ENCODE results near the gene CHRNB2. TPM values are rescaled to one million over a fixed set of nuclear protein-coding genes. Genes with fewer than 3 reads are reported as not detected.

Gene CHRNB2
- total and polyA plus RNA-seq, 2 of the 8 experiments (the other 6 are each of a cell fraction or from before 2014, with no cell fraction given): 3.1 to 4.1 TPM

DNA sequence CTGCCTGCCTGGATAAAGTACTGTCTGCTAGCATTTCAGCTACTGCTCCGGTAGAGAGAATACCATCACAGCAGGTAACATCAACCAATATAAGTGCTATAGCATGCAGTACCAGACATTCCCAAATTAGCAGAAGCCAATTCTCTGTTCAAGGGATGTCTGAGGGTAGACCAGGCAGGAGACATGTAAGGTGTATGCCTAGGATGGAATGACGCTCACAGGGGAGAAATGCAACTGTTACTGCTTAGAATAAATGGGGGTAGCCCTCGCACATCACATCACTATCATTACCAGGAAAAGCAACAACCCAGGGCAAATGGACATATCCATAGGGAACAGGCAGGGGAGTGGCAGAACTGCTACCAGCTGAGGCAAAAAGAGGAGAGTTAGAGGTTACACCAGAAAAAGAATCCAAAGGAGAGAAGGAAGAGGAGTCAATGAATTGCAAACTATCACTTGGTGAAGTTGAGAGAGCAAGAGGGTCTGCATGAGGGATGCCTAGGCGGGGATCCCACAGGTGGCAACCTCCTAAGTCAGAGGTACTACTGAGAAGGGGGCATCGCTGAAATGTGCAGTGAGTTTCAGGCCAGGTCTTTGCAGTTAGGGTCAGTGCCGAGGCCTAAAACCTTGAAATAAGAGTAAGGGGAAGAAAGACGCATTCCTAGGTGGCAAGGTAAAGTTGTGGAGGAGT is 10.2 kb upstream of the CHRNB2 start (continued):
- TF ChIP-seq RXRA (IDR thresholded peaks at IDR 0.05; ENCODE audit: insufficient read depth, low read depth, low read length) (no peak), SP2 (IDR thresholded peaks at IDR 0.05; ENCODE audit: low read length) (no peak), NANOG (IDR thresholded peaks at IDR 0.05; ENCODE audit: insufficient read depth, low read depth, low read length, poor library complexity, severe bottlenecking) (no peak), SIRT6 (IDR thresholded peaks at IDR 0.05; ENCODE audit: low read length) (no peak), RAD21 (IDR thresholded peaks at IDR 0.05 in 1 of 2, conservative IDR thresholded peaks at IDR 0.05 in 1 of 2; ENCODE audit: low read depth in 2 of 2, low read length in 2 of 2) (no peak), HDAC6 (IDR thresholded peaks at IDR 0.05; ENCODE audit: low read depth, low read length) (no peak)
- TF ChIP-seq, protein P1, sequence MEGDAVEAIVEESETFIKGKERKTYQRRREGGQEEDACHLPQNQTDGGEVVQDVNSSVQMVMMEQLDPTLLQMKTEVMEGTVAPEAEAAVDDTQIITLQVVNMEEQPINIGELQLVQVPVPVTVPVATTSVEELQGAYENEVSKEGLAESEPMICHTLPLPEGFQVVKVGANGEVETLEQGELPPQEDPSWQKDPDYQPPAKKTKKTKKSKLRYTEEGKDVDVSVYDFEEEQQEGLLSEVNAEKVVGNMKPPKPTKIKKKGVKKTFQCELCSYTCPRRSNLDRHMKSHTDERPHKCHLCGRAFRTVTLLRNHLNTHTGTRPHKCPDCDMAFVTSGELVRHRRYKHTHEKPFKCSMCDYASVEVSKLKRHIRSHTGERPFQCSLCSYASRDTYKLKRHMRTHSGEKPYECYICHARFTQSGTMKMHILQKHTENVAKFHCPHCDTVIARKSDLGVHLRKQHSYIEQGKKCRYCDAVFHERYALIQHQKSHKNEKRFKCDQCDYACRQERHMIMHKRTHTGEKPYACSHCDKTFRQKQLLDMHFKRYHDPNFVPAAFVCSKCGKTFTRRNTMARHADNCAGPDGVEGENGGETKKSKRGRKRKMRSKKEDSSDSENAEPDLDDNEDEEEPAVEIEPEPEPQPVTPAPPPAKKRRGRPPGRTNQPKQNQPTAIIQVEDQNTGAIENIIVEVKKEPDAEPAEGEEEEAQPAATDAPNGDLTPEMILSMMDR (IDR thresholded peaks at IDR 0.05; ENCODE audit: control extremely low read depth in 1 of 3, insufficient read depth in 1 of 3, low read depth in 1 of 3, low read length in 3 of 3): no peak

Measured in H1 (cell line).